ENCODE measurements around the gene PRLR.

DNA sequence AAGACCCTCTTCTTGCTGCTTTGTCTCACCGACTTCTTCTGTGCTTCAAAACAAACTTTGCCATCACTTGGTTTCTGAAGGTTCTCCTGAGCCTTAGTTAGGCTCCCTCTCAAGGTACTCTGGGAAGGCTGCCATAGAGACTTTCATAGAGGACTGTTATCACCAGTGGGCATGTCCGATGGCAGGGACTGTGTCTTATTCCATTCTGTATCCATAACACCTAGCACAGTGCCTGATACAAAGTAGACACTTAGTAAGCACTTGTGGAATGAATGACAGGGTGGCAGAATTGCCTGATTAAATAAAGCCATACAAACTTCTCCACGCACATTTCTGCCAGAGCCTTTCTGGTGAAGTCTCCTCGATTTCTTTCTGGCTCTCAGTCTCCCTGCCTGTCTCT, 215.2 kb downstream of the PRLR start:
- TF ChIP-seq, protein P1, sequence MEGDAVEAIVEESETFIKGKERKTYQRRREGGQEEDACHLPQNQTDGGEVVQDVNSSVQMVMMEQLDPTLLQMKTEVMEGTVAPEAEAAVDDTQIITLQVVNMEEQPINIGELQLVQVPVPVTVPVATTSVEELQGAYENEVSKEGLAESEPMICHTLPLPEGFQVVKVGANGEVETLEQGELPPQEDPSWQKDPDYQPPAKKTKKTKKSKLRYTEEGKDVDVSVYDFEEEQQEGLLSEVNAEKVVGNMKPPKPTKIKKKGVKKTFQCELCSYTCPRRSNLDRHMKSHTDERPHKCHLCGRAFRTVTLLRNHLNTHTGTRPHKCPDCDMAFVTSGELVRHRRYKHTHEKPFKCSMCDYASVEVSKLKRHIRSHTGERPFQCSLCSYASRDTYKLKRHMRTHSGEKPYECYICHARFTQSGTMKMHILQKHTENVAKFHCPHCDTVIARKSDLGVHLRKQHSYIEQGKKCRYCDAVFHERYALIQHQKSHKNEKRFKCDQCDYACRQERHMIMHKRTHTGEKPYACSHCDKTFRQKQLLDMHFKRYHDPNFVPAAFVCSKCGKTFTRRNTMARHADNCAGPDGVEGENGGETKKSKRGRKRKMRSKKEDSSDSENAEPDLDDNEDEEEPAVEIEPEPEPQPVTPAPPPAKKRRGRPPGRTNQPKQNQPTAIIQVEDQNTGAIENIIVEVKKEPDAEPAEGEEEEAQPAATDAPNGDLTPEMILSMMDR (IDR thresholded peaks at IDR 0.05; ENCODE audit: low read depth, low read length, poor library complexity, severe bottlenecking): no peak
- TF ChIP-seq EZH2phosphoT487 (IDR thresholded peaks at IDR 0.05; ENCODE audit: borderline replicate concordance, low read length): no peak

Data from DOHH2 (cell line).